GM21619 (cell line): Measurements from ENCODE around the gene MPST.

Experiments used
- ATAC-seq: cut with Tn5 transposase; IDR thresholded peaks from one replicate; pipeline ENCODE4 v1.9.1; 2021; ENCODE audit not compliant: unreplicated experiment

Gene MPST

DNA sequence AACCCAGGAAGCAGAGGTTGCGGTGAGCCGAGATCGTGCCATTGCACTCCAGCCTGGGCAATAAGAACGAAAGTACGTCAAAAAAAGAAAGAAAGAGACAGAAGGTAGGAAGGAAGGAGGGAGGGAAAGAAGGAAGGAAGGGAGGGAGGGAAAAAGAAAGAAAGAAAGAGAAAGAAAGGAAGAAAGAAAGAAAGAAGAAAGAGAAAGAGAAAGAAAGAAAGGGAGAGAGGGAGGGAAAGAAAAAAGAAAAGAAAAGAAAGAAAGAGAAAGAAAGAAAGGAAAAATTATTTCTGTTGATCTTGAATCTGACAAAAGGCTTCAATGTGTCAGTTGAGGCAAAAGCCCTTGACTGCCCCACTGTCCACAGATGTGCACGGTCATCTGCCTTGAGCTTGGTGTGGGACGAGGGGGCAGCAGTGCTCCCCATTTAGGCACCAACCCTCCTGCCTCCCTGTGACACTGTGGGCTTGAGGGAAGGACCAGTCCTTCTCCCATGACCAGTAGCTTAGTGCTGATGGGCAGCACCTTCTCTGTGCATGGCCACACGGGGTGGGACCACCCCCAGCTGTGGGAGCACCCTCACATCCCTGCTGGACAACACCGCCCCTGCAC is 56.4 kb downstream of the MPST start:
- ATAC-seq: no peak

- no peak for ATAC-seq
Measured at GRCh38 chr22:37077802-37078448, 58.4 kb downstream of the MPST start.

GRCh38 chr22:37079158-37079557 is 59.6 kb downstream of the MPST start:
- ATAC-seq: no peak
